HG03045 (cell line): ENCODE results near the gene PPP2R1B.
"Not testable (repeated sequence)": the region's sequence is repeated elsewhere in the genome, so short reads cannot be mapped to it uniquely, and the experiment has no call there.

Source experiments
- ATAC-seq: cut with Tn5 transposase; IDR thresholded peaks from one replicate; pipeline ENCODE4 v1.9.1; 2021; ENCODE audit warnings: mild to moderate bottlenecking, moderate library complexity; ENCODE audit not compliant: unreplicated experiment

Gene PPP2R1B

DNA sequence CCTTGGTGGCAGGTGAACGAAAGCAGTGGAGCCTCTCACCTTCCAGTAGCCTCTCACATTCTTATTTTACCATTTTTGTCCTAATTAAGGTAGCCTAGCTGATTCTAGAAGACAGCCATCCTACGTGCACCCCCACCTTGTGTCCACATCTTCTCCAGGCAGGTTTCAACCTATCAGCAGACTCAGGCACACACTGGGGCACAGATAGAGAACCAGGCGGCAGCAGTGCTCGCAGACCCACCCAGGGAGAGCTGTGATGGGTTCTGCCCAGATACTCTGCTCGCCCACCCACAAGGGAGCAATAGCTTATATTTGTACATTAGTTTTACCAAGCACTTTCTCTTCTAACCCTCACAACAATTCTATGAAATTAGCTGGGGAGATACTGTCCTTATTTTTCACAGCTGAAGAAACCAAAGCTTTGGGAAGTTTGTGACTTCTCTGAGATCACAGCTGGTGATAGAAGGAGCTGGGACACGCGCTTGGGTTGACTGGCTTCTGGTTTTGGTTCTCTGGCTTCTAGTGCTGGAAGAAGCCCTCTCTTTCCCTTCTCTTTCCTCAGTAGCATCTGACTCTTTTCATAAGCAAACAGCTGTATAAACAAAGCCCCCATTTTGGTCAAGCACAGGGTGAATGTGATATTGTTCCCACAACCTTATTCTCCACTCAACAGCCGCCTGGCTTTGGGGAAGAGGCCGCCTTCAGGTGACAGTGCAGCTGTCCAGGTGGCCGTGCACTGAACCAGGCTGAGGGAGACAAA lies 36.9 kb downstream of the PPP2R1B start:
- no peak for ATAC-seq

GRCh38 chr11:111727431-111727830 lies 38.8 kb downstream of the PPP2R1B start:
- ATAC-seq: no peak

- no peak for ATAC-seq
These were observed 39.9 kb downstream of the PPP2R1B start for GRCh38 chr11:111726301-111726713.

DNA sequence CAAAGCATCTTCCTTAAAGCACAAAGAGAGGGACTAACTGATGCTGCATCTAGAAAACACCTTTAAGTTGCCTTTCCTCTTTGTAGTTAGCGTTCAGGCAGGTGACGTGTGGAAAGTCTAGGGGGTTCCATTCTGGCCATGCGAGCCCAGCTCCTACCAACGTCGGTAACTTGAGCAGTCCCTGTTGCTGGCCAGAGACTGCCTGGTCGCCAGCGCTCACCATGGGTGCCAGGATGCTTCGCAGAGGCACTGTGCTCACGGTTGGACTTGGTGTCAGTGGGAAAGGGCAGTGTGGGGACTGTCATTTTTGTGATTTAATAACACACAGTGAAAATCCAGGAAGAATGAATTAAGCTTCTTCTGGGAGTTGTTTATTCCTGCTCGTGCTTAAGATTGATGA lies 40.6 kb downstream of the PPP2R1B start:
- ATAC-seq: no peak

- ATAC-seq: no peak
These were observed 41.5 kb downstream of the PPP2R1B start for GRCh38 chr11:111724615-111725129.

- ATAC-seq: no peak
These were observed 42.6 kb downstream of the PPP2R1B start for GRCh38 chr11:111723595-111723994.

GRCh38 chr11:111722501-111722900 lies 43.7 kb downstream of the PPP2R1B start:
- no peak for ATAC-seq

- ATAC-seq: no peak
These were observed 45.2 kb downstream of the PPP2R1B start for GRCh38 chr11:111720801-111721494.

DNA sequence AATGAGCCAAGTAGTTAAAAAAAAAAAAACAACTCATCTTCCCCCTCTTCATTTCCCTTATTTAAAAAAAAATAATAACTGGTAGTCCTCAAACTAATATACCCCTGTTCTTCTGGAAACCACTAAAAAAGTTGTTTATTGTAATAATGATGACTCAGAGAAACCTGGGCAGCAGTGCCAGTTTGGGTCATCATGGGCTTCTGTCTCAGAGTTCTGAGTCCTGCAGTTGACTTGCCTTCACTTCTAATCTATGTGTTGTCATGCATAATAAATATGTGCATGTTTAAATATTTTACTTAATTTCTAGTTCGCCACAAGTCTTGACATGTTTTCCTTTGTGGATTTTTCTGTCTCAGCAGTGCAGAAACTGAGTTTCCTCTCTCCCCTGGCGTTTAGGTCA lies 46.8 kb downstream of the PPP2R1B start:
- ATAC-seq: no peak

GRCh38 chr11:111718859-111719258 lies 47.3 kb downstream of the PPP2R1B start:
- ATAC-seq: no peak

- no peak for ATAC-seq
These were observed 47.8 kb downstream of the PPP2R1B start for GRCh38 chr11:111718436-111718835.

DNA sequence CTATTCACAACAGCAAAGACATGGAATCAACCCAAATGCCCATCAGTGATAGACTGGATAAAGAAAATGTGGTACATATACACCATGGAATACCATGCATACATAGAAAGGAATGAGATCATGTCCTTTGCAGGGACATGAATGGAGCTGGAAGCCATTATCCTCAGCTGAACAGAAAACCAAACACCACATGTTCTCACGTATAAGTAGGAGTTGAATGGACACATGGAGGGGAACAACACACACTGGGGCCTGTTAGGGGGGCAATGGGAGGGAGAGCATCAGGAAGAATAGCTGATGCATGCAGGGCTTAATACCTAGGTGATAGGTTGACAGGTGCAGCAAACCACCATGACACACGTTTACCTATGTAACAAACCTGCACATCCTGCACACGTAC lies 48.5 kb downstream of the PPP2R1B start:
- not testable (repeated sequence) for ATAC-seq

DNA sequence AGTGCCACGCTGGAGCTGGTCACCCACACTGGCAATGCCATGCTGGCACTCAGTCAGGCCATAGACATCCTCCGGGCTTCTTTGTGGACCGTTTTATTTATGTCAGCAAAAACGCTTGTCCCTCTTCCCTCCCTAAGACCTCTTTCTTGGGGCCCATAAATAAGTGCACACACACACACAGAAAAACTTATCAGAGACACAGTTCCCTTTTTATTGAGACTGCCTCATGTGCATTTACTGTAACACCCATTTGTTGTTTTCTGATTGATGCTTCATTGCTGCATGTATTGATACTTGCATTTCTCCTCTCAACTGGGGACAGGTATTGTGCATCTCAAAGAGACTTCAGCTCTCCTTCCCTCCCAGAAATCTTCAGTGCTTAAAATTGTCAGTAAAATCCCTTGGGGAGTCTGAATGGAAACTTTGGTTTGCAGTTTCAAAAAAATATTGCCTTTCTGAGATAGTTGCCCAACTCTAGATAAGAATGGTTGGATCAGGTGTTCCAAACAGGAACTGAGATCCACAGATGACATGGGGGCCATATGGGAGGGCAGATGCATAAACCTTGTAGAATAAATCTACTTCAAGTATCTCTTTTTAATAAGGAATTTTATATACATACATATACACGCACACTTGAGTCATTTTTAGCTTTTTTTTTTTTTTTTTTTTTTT lies 50.9 kb downstream of the PPP2R1B start:
- no peak for ATAC-seq

DNA sequence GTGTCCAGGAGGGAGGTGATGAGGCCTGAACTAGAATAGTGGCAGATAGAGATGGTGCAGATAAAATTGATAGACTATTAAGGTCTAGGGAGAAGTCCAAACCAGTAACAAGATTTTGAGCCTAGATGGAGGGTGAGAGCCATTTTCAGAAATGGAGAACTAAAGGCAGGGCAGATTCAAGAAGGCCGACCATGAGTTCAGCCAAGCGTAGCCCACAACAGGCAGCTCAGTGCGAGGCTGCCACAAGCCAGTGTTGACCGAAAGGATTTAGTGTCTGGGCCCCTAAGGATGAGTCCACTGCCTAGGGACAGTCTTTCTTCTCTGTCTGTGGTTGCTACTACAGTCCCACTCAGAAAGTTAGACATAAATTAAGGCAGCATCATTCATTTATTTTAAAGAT lies 51.7 kb downstream of the PPP2R1B start:
- no peak for ATAC-seq

DNA sequence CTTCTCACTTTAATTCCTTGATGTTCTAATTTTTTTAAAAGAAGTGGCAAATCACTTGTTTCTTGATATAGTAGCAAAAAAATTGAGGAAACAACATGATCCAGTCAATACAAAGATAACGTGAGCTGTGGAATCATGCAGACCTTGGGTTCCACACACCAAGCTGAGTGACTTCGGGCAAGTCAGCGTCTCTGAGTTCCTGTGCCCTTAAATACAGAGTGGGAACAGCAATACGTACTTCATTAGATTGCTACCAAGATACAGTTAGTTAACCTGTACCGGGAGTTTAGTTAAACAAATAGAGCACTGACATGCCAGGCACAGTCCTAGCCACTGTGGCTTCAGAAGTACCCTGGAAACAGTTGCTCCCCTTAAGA lies 58.5 kb downstream of the PPP2R1B start:
- no peak for ATAC-seq

DNA sequence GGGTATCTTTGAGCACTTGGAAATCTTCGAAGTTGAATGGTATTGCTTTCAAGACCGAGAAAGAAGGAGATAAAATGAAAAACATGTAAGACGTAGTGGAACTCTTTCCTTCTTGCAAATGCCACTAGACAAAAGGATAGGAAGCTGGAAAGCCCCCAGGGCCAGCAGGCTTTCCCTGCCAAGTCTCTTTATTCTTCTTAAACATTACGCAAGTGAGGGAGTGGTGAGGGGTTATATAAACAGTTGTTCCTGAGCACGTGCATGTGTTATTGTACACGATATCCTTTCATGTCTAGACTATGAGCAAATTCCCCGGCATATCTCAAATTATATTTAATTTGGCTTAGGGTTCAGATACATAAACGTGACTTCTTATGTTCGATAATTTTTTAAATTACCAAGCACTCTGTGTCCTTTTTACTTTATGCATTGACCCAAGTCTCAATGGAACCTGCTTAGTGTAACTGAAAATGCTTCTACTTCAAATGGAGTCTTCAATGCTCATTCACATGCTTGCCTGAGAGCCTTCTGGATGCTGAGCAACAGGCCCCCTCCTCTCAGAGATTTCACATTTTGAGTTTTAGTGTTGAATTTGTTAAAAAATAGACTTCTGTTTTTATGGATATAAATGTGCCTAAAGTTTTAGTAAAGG lies 59.0 kb downstream of the PPP2R1B start:
- no peak for ATAC-seq

GRCh38 chr11:111703576-111703975 lies 62.6 kb downstream of the PPP2R1B start:
- no peak for ATAC-seq

DNA sequence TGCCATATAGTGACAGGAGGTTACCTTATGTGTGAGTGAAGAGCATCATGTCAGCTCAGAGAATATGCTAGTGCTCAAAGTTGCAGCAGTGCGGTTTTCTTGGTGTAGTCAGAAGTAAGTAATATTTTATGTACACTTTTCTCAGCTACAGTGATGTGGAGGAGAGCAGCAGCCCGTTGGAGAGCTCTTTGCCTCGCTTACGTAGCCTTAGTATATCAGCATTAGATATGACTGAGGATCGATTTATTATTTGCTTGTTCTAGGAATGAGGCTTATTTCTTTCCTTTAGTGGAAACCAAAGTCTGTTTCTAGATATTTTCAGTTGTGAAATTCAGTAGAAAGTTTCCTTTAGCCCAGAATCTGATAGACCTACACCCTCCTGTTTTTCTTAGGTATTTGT lies 63.6 kb downstream of the PPP2R1B start:
- ATAC-seq: no peak

- ATAC-seq: no peak
These were observed 66.0 kb downstream of the PPP2R1B start for GRCh38 chr11:111700162-111700561.

DNA sequence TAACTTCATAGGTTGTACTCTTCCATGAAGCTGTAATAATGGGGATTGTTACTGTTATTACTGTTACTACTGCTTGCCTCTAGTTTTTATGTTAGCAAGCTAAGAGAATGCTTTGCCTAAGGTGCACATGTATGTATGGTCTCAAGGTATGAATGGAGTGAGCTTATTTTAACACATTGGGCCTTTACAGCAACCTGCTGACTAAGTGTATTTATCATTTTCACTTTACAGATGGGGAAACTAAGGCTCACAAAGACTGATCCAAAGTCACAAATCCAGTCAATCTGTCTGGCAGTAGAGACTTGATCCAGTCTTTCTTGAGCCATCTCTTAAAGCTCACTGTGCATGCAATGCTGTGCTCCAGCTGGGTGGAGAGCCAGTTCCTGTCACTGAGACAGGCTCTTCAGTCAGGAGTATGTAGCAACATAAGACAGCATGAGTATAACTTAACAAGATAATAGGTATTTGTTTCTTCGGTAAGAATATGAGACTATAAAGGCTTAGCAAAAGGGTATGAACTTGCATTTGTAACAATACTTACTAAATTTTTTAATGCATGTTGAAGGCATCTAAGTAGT lies 66.5 kb downstream of the PPP2R1B start:
- ATAC-seq: no peak
